Rectal smooth muscle tissue (tissue), 1 donor: Measurements from ENCODE around the gene XK.

Experiments
- H3K27ac ChIP-seq: one replicate; pipeline ENCODE4 v1.7.0; 2013; ENCODE audit warnings: low read depth, low read length, inconsistent platforms
- H3K27me3 ChIP-seq: one replicate; pipeline ENCODE4 v1.7.0; 2013; ENCODE audit warnings: low read length; ENCODE audit not compliant: control insufficient read depth, insufficient read depth
- H3K36me3 ChIP-seq: one replicate; pipeline ENCODE4 v1.7.0; 2013; ENCODE audit warnings: low read length; ENCODE audit not compliant: control insufficient read depth, insufficient read depth
- H3K4me1 ChIP-seq: one replicate; pipeline ENCODE4 v1.7.0; 2013; ENCODE audit warnings: low read length; ENCODE audit not compliant: control insufficient read depth, insufficient read depth
- H3K4me3 ChIP-seq: one replicate; pipeline ENCODE4 v1.7.0; 2013; ENCODE audit warnings: low read length
- H3K9ac ChIP-seq: one replicate; pipeline ENCODE4 v1.7.0; 2013; ENCODE audit warnings: low read length

The XK gene

DNA sequence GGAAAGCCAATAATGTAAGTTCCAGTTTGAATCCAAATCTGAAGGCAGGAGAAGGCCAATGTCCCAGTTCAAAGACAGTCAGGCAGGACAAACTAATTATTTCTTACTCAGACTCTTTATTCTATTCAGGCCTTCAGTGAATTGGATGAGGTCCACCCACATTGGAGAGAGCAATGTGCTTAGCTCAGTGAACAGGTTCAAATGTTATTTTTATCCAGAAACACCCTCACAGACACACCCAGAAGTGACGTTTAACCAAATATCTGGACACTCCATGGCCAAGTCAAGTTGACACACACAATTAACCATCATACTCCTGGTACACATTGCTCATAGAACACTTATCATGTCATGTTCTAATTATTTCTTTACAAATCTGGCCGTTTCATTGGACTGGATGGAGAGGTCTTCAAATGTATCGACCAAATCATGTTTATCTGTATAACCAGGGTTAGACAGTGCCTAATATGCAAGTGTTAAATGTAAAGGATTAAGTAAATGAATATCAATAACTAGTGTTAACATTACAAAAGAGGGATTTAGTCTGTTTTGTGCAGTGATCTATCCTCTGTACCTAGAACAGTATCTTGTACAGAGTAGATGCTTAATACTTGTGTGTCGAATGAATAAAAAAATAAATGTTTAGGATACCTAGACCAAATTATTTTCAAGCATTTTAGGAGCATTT is 27.1 kb upstream of the XK start:
- no peaks in the 10 kb centered on the region for H3K36me3 ChIP-seq
- no peak overlapping the region for H3K4me3 ChIP-seq
- no peaks in the 10 kb centered on the region for H3K4me1 ChIP-seq
- H3K27me3 ChIP-seq: peaks cover 2% of the 10 kb centered on the region
- H3K9ac ChIP-seq: no peak overlapping the region
- no peak overlapping the region for H3K27ac ChIP-seq

DNA sequence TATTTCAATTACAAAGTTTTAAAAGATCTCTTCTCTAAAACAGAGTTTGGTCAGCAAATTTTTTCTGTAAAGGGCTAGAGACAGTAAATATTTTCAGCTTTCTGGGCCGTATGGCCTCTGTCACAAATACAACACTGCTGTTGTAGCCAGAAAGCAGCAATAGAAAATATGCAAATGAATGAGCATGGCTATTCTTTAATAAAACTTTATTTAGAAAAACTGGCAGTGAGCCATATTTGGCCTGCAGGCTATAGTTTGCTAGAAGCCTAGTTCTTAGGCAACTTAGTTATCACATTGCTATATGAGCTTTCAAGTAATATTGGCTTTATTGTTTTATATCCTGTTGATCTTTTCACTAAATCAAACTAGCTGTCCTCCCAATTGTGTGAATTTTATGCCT is 26.5 kb upstream of the XK start:
- Histone ChIP-seq H3K36me3 (no peaks in the 10 kb centered on the region), H3K4me3 (no peak overlapping the region), H3K27ac (no peak overlapping the region), H3K4me1 (no peaks in the 10 kb centered on the region), H3K27me3 (peaks cover 2% of the 10 kb centered on the region), H3K9ac (no peak overlapping the region)

DNA sequence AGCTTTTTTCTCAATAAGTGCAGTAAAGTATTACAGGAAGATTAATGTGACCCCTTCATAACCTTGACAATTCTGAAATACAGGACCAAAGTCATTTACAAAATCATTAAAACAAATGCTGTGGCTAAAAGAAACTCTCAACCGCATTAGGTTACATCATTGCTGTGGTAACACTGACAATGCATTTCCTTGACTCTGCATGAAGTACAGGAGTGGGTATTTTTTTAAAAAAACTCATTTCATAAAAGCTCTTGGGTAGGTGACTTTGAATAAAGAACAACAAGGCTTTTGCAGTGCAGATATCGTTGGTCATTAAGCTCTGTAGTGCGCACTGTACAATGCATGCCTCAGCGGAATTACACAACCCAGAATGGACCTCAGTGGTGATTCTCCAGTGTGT is 23.4 kb upstream of the XK start:
- Histone ChIP-seq H3K27me3 (no peaks in the 10 kb centered on the region), H3K36me3 (no peaks in the 10 kb centered on the region), H3K4me1 (no peaks in the 10 kb centered on the region), H3K4me3 (no peak overlapping the region), H3K9ac (no peak overlapping the region), H3K27ac (no peak overlapping the region)

DNA sequence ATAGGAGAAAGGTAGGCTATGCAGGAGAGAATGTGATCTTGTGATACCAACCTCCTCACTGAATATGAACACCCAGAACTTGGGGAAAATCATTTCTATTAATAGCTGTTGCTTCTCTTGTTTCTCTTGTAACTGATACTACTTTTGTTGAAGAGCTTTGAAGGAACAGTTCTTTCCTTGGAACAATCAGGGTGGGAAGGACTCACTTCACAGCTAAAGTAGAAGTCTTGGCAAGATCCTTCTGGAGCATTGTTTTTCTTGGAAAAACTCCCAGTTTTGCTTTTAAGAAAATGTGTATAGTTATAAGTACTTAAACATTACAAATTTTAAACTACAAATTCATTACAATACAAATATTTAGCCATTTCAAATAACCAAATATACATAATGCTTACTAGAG is 19.1 kb upstream of the XK start:
- H3K9ac ChIP-seq: no peak overlapping the region
- no peaks in the 10 kb centered on the region for H3K27me3 ChIP-seq
- H3K4me1 ChIP-seq: no peaks in the 10 kb centered on the region
- no peak overlapping the region for H3K27ac ChIP-seq
- H3K36me3 ChIP-seq: no peaks in the 10 kb centered on the region
- no peak overlapping the region for H3K4me3 ChIP-seq

DNA sequence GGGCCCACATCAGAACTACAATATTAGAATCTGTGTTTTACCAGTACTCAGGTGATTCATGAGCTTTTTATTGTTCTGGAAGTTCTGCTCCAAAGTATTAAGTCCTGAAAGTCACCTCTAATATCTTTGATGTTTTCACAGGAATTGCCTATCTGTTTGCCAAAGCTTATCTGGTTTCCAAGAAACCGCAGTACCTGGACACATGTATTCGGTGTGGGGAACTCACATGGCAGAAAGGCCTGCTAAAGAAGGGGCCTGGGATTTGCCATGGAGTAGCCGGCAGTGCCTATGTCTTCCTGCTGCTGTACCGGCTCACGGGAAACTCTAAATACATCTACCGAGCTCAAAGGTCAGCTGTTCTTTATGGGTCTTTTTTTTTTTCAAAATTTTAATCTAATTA is 18.4 kb upstream of the XK start:
- Histone ChIP-seq H3K9ac (no peak overlapping the region), H3K4me1 (no peaks in the 10 kb centered on the region), H3K4me3 (no peak overlapping the region), H3K36me3 (no peaks in the 10 kb centered on the region), H3K27ac (no peak overlapping the region), H3K27me3 (no peaks in the 10 kb centered on the region)

DNA sequence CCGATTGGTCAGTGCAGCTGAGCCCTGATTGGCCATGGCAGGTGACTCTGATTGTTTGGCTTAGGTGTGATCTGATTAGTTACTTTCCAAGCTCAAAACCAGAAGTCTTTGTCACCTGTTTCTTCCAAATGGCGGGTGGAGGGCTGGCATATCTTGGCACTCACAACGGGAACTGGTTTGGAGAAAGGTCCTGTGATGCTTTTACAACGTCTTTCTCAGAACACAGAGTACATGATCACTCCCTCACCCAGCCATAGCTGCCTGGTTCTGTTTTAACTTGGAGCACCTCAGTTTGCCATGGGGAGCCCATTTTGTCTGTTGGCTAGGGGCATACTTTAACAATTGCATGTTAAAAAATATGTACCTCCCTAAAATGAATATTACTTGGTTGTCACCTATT is 13.0 kb upstream of the XK start:
- no peaks in the 10 kb centered on the region for H3K27me3 ChIP-seq
- no peaks in the 10 kb centered on the region for H3K36me3 ChIP-seq
- no peak overlapping the region for H3K27ac ChIP-seq
- no peaks in the 10 kb centered on the region for H3K4me1 ChIP-seq
- H3K4me3 ChIP-seq: no peak overlapping the region
- no peak overlapping the region for H3K9ac ChIP-seq

GRCh38 chrX:37676811-37677210 is 8.8 kb upstream of the XK start:
- no peaks in the 10 kb centered on the region for H3K36me3 ChIP-seq
- no peaks in the 10 kb centered on the region for H3K27me3 ChIP-seq
- H3K9ac ChIP-seq: no peak overlapping the region
- H3K27ac ChIP-seq: no peak overlapping the region
- no peak overlapping the region for H3K4me3 ChIP-seq
- H3K4me1 ChIP-seq: peaks cover 3% of the 10 kb centered on the region

GRCh38 chrX:37677243-37677642 is 8.3 kb upstream of the XK start:
- no peak overlapping the region for H3K9ac ChIP-seq
- peaks cover 3% of the 10 kb centered on the region for H3K4me1 ChIP-seq

DNA sequence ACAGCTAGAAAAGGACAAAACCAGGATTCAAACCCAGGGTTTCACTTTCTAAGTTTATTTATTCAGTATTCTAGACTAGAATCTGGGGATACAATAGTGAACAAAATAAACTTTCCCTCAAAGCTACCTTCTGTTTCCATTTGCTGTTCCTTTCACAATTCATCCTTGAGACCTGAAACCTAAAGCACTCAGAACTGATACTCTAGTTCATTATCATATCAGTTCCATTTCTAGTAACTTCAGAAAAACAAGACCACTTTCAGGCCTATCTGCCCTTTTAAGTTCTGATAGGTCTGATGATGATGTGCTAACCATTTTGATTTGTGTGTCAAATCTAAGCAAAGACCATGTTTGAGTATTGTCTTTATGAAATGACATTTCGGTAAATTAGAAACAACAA is 7.8 kb upstream of the XK start:
- Histone ChIP-seq H3K4me3 (no peak overlapping the region), H3K27ac (no peak overlapping the region), H3K36me3 (no peaks in the 10 kb centered on the region), H3K27me3 (no peaks in the 10 kb centered on the region), H3K9ac (no peak overlapping the region), H3K4me1 (peaks cover 3% of the 10 kb centered on the region)

More at GRCh38 chrX:37677243-37677642, 8.3 kb upstream of the XK start:
- Histone ChIP-seq H3K27me3 (no peaks in the 10 kb centered on the region), H3K4me3 (no peak overlapping the region), H3K36me3 (no peaks in the 10 kb centered on the region), H3K27ac (no peak overlapping the region)

DNA sequence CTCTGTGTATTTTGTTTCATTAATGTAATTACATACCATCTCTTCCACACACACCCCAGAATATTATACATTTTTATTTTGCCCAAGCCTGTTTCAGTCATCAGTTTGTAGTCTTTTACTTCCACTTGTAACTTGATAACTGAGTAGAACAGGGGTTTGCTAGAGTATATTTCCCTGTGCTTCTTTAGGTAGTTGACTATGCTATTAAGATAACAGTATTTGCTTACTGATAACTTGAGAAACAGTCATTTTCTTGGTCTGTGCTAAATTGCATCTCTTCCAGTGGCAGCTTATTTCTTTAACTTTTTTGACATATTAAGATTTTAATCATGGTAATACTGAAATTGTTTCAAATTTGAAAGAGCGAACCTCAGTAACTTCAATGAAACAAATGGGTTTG is 7.0 kb upstream of the XK start:
- Histone ChIP-seq H3K27me3 (no peaks in the 10 kb centered on the region), H3K4me3 (no peak overlapping the region), H3K36me3 (no peaks in the 10 kb centered on the region), H3K9ac (no peak overlapping the region), H3K4me1 (peaks cover 3% of the 10 kb centered on the region), H3K27ac (no peak overlapping the region)

GRCh38 chrX:37679230-37679629 is 6.4 kb upstream of the XK start:
- H3K27ac ChIP-seq: no peak overlapping the region
- no peak overlapping the region for H3K9ac ChIP-seq
- no peaks in the 10 kb centered on the region for H3K27me3 ChIP-seq
- H3K4me3 ChIP-seq: no peak overlapping the region
- H3K36me3 ChIP-seq: no peaks in the 10 kb centered on the region
- H3K4me1 ChIP-seq: peaks cover 3% of the 10 kb centered on the region

DNA sequence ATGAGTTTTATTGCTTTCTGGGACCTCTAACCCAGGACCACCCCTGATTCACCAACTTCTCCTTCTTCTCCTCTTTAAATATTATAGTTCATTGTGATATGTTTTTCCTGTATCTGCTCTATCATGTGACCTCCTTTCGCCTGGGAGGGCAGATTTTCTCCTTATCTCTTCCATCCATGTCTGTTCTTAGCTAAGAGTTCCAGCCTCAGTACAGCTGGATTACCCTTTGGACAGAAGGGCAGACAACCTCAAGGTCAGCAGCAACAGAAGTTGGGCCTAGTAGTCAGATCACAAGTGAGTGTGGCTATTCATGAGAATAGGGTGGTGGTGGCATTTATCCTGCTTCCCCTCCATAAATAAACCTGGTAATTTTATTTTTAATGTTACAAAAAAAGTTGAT is 5.7 kb upstream of the XK start:
- no peaks in the 10 kb centered on the region for H3K36me3 ChIP-seq
- no peak overlapping the region for H3K27ac ChIP-seq
- peaks cover 3% of the 10 kb centered on the region for H3K4me1 ChIP-seq
- no peaks in the 10 kb centered on the region for H3K27me3 ChIP-seq
- H3K9ac ChIP-seq: no peak overlapping the region
- H3K4me3 ChIP-seq: no peak overlapping the region

- peak overlapping the region; percentile 90 for H3K27ac ChIP-seq
- H3K4me3 ChIP-seq: no peak overlapping the region
- no peaks in the 10 kb centered on the region for H3K4me1 ChIP-seq
These were observed 1.2 kb upstream of the XK start for GRCh38 chrX:37684426-37684825.

More at GRCh38 chrX:37684426-37684825, 1.2 kb upstream of the XK start:
- Histone ChIP-seq H3K27me3 (no peaks in the 10 kb centered on the region), H3K36me3 (no peaks in the 10 kb centered on the region), H3K9ac (no peak overlapping the region)
